Keratinocyte (primary cell): ENCODE results near the gene KMT2C.

Experiments
- CTCF ChIP-seq, 3 experiments: IDR thresholded peaks in 1 of 3; conservative IDR thresholded peaks in 1 of 3; optimal IDR thresholded peaks in 1 of 3; 2 replicates in 2 of 3; 3 replicates in 1 of 3; pipeline versions ENCODE3 to v1.5.1; 2011; ENCODE audit warnings: low read length in 3 of 3, mild to moderate bottlenecking in 3 of 3, moderate library complexity in 2 of 3, control low read depth in 1 of 3, inconsistent platforms in 1 of 3; ENCODE audit not compliant: insufficient read depth in 2 of 3; ENCODE audit errors: extremely low read depth in 1 of 3
- EZH2 ChIP-seq: IDR thresholded peaks from one replicate; pipeline ENCODE4 v1.6.1; 2012; ENCODE audit warnings: inconsistent platforms, mild to moderate bottlenecking, low read length, moderate library complexity

- TF ChIP-seq CTCF (optimal IDR thresholded peaks at IDR 0.05 in 1 of 3, IDR thresholded peaks at IDR 0.05 in 1 of 3, conservative IDR thresholded peaks at IDR 0.05 in 1 of 3; ENCODE audit: extremely low read depth in 1 of 3, insufficient read depth in 2 of 3, low read length in 3 of 3) (no peak), EZH2 (no peak)
Observed at GRCh38 chr7:152464312-152465118, 28.7 kb upstream of the KMT2C start.
